ENCODE measurements around the gene GJB6. TPM values are rescaled to one million over a fixed set of nuclear protein-coding genes. Genes with fewer than 3 reads are reported as not detected.
A peak's percentile ranks its signal among the peaks of the same experiment; 100 is the strongest.

The GJB6 gene
- total and polyA plus RNA-seq, 8 donors = 0.18 to 1.9 (median 0.62) TPM; not detected in 1

DNA sequence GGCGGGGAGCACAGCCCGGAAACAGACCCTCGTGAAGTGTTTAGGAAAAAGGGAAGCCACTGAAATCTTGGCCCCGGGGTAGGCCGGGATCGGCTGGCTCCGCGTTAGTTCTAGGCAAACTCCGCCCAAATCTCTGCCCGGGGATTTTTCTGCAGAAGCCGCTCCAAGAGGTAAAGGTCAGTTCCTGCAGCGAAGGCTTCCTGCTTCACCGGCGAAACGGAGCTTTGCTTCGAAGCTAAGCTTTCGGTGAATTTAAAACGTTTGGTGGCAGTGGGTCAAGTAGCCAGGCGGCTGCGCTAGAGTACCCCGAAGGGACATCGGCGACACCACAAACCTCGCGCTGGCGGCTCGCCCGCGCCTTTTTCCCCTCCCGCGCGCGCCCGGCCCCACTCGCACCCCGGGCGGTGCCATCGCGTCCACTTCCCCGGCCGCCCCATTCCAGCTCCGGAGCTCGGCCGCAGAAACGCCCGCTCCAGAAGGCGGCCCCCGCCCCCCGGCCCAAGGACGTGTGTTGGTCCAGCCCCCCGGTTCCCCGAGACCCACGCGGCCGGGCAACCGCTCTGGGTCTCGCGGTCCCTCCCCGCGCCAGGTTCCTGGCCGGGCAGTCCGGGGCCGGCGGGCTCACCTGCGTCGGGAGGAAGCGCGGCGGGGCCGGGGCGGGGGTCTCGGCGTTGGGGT lies 39.8 kb downstream of the GJB6 start:
- no peak overlapping the region for H3K27ac ChIP-seq
- H3K27me3 ChIP-seq = peaks cover 49 to 65% of the 10 kb centered on the region in 2 donors
- no peaks in the 10 kb centered on the region for H3K9me3 ChIP-seq
- intact Hi-C loops (cut with DNase I) = no loop called here
- no peaks in the 10 kb centered on the region for H3K36me3 ChIP-seq
- DNase-seq (peak in 1 of 4 donors; percentile 80), ATAC-seq (peak; percentile 50)
- peak overlapping the region; percentile 43 to 55 for H3K4me3 ChIP-seq
- H3K4me1 ChIP-seq = peaks cover 18 to 32% of the 10 kb centered on the region in 2 donors
- TF ChIP-seq, protein P1, sequence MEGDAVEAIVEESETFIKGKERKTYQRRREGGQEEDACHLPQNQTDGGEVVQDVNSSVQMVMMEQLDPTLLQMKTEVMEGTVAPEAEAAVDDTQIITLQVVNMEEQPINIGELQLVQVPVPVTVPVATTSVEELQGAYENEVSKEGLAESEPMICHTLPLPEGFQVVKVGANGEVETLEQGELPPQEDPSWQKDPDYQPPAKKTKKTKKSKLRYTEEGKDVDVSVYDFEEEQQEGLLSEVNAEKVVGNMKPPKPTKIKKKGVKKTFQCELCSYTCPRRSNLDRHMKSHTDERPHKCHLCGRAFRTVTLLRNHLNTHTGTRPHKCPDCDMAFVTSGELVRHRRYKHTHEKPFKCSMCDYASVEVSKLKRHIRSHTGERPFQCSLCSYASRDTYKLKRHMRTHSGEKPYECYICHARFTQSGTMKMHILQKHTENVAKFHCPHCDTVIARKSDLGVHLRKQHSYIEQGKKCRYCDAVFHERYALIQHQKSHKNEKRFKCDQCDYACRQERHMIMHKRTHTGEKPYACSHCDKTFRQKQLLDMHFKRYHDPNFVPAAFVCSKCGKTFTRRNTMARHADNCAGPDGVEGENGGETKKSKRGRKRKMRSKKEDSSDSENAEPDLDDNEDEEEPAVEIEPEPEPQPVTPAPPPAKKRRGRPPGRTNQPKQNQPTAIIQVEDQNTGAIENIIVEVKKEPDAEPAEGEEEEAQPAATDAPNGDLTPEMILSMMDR (IDR thresholded peaks at IDR 0.05) = no peak

GRCh38 chr13:20191311-20192157 lies 40.6 kb downstream of the GJB6 start:
- Histone ChIP-seq H3K4me1 (peaks cover 18 to 29% of the 10 kb centered on the region in 2 donors), H3K27me3 (peaks cover 44 to 58% of the 10 kb centered on the region in 2 donors), H3K9me3 (no peaks in the 10 kb centered on the region), H3K27ac (no peak overlapping the region), H3K4me3 (peak overlapping the region in 1 of 2 donors; percentile 55), H3K36me3 (no peaks in the 10 kb centered on the region)
- DNase-seq (no peak), ATAC-seq (peak; percentile 24)
- intact Hi-C loops (cut with DNase I) = no loop called here
- TF ChIP-seq, protein P1 (IDR thresholded peaks at IDR 0.05) = no peak

GRCh38 chr13:20190481-20191310 lies 41.4 kb downstream of the GJB6 start:
- H3K4me3 ChIP-seq = no peak overlapping the region
- DNase-seq = no peak
- intact Hi-C loops (cut with DNase I) = no loop called here
- TF ChIP-seq, protein P1 (IDR thresholded peaks at IDR 0.05) = no peak
- H3K4me1 ChIP-seq = peaks cover 18 to 29% of the 10 kb centered on the region in 2 donors
- no peak overlapping the region for H3K27ac ChIP-seq
- peaks cover 38 to 49% of the 10 kb centered on the region in 2 donors for H3K27me3 ChIP-seq
- H3K9me3 ChIP-seq = no peaks in the 10 kb centered on the region
- ATAC-seq = no peak
- H3K36me3 ChIP-seq = no peaks in the 10 kb centered on the region

- ATAC-seq (no peak), DNase-seq (no peak)
- no peaks in the 10 kb centered on the region for H3K9me3 ChIP-seq
- no peak overlapping the region for H3K27ac ChIP-seq
- intact Hi-C loops (cut with DNase I) = no loop called here
- H3K4me3 ChIP-seq = no peak overlapping the region
- H3K27me3 ChIP-seq = peaks cover 36 to 43% of the 10 kb centered on the region in 2 donors
- TF ChIP-seq, protein P1 (IDR thresholded peaks at IDR 0.05) = no peak
- peaks cover 18 to 29% of the 10 kb centered on the region in 2 donors for H3K4me1 ChIP-seq
- no peaks in the 10 kb centered on the region for H3K36me3 ChIP-seq
Observed at GRCh38 chr13:20190076-20190475, 42.0 kb downstream of the GJB6 start.

Data from left lung (tissue), 10 donors.